ENCODE results near the gene RPS15.

DNA sequence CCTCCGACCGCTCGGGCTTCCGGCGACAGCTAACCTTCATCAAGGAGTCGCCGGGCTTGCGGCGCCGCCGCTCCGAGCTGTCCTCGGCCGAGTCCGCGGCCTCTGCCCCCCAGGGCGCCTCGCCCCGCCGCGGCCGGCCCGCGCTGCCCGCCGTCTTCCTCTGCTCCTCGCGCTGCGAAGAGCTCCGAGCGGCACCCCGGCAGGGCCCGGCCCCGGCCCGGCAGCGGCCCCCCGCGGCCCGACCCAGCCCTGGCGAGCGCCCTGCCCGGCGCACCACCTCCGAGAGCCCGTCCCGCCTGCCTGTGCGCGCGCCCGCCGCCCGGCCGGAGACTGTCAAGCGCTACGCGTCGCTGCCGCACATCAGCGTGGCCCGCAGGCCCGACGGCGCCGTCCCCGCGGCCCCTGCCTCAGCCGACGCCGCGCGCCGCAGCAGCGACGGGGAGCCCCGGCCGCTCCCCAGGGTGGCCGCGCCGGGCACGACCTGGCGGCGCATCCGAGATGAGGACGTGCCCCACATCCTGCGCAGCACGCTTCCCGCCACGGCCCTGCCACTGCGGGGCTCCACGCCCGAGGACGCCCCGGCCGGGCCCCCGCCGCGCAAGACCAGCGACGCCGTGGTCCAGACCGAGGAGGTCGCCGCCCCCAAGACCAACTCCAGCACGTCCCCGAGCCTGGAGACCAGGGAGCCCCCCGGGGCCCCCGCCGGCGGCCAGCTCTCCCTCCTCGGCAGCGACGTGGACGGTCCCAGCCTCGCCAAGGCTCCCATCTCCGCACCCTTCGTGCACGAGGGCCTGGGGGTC is 31.3 kb downstream of the RPS15 start:
- TF ChIP-seq, protein P1, sequence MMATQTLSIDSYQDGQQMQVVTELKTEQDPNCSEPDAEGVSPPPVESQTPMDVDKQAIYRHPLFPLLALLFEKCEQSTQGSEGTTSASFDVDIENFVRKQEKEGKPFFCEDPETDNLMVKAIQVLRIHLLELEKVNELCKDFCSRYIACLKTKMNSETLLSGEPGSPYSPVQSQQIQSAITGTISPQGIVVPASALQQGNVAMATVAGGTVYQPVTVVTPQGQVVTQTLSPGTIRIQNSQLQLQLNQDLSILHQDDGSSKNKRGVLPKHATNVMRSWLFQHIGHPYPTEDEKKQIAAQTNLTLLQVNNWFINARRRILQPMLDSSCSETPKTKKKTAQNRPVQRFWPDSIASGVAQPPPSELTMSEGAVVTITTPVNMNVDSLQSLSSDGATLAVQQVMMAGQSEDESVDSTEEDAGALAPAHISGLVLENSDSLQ (IDR thresholded peaks at IDR 0.05) = no peak
- TF ChIP-seq BHLHE40 (IDR thresholded peaks at IDR 0.05; ENCODE audit: borderline replicate concordance) (no peak), FOXK2 (IDR thresholded peaks at IDR 0.05) (no peak), HDGF (IDR thresholded peaks at IDR 0.05; ENCODE audit: borderline replicate concordance) (no peak), ELF4 (IDR thresholded peaks at IDR 0.05) (no peak)

All from HEK293T (cell line).